Liver (tissue), 9 donors: ENCODE data around the gene ATP8B3. TPM values are rescaled to one million over a fixed set of nuclear protein-coding genes. Genes with fewer than 3 reads are reported as not detected.

Experiments
- DNase-seq: peaks from one replicate; pipeline ENCODE4 v3.0.0-alpha.2; 2017; ENCODE audit warnings: low spot score
- H3K27ac ChIP-seq, 2 donors: one replicate each; pipeline ENCODE4 v1.7.0; 2013; ENCODE audit warnings: inconsistent platforms in 2 of 2, low read length in 2 of 2, control low read depth in 1 of 2, low read depth in 1 of 2, mild to moderate bottlenecking in 1 of 2
- H3K27me3 ChIP-seq, 4 donors: one replicate each; pipeline versions ENCODE4 v1.6.1 to v1.7.0; 2013; ENCODE audit warnings: low read length in 3 of 4, inconsistent platforms in 1 of 4, mild to moderate bottlenecking in 1 of 4, moderate library complexity in 1 of 4; ENCODE audit not compliant: control insufficient read depth in 4 of 4, insufficient read depth in 4 of 4
- H3K36me3 ChIP-seq, 4 donors: one replicate each; pipeline versions ENCODE4 v1.6.1 to v1.7.0; 2013; ENCODE audit warnings: low read length in 3 of 4, mild to moderate bottlenecking in 3 of 4, low read depth in 1 of 4, moderate library complexity in 1 of 4; ENCODE audit not compliant: control insufficient read depth in 4 of 4, insufficient read depth in 3 of 4
- H3K4me1 ChIP-seq, 4 donors: one replicate each; pipeline versions ENCODE4 v1.6.1 to v1.7.0; 2013; ENCODE audit warnings: low read length in 3 of 4, mild to moderate bottlenecking in 3 of 4, moderate library complexity in 1 of 4; ENCODE audit not compliant: control insufficient read depth in 4 of 4, insufficient read depth in 4 of 4
- H3K4me3 ChIP-seq, 3 donors: one replicate each; pipeline versions ENCODE4 v1.6.1 to v1.7.0; 2013; ENCODE audit warnings: low read length in 3 of 3, control low read depth in 1 of 3, low read depth in 1 of 3, mild to moderate bottlenecking in 1 of 3
- H3K9ac ChIP-seq, 2 donors: one replicate each; pipeline ENCODE4 v1.7.0; 2013; ENCODE audit warnings: low read length in 2 of 2, mild to moderate bottlenecking in 2 of 2, moderate library complexity in 2 of 2, control low read depth in 1 of 2, low read depth in 1 of 2
- H3K9me3 ChIP-seq, 4 donors: one replicate each; pipeline versions ENCODE4 v1.6.1 to v1.7.0; 2013; ENCODE audit warnings: low read length in 3 of 4; ENCODE audit not compliant: control insufficient read depth in 4 of 4
- ATF3 ChIP-seq: IDR thresholded peaks from 2 replicates; pipeline ENCODE4 v1.6.1; 2016; ENCODE audit warnings: antibody characterized with exemption
- CTCF ChIP-seq: fragments of 150-350 bp; IDR thresholded peaks from 2 replicates; pipeline ENCODE4 v1.5.1; 2017; ENCODE audit warnings: improper control_type of control experiment, low read depth, low read length; ENCODE audit not compliant: missing input control
- FOXA2 ChIP-seq: IDR thresholded peaks from 2 replicates; pipeline ENCODE4 v1.6.1; 2016; ENCODE audit warnings: antibody characterized with exemption
- GABPA ChIP-seq, 2 donors: IDR thresholded peaks in 1 of 2; conservative IDR thresholded peaks in 1 of 2; 2 replicates each; pipeline ENCODE4 v1.6.1; 2016; ENCODE audit warnings: antibody characterized with exemption in 2 of 2, mild to moderate bottlenecking in 1 of 2, moderate library complexity in 1 of 2
- HNF4A ChIP-seq, 2 donors: conservative IDR thresholded peaks; 2 replicates each; pipeline ENCODE4 v1.6.1; 2016; ENCODE audit warnings: antibody characterized with exemption in 2 of 2, mild to moderate bottlenecking in 2 of 2
- HNF4G ChIP-seq: IDR thresholded peaks from 2 replicates; pipeline ENCODE4 v1.6.1; 2016; ENCODE audit warnings: antibody characterized with exemption
- MAX ChIP-seq: IDR thresholded peaks from 2 replicates; pipeline ENCODE4 v1.6.1; 2016; ENCODE audit warnings: antibody characterized with exemption
- NR2F2 ChIP-seq: IDR thresholded peaks from 2 replicates; pipeline ENCODE4 v1.6.1; 2016; ENCODE audit warnings: antibody characterized with exemption
- RAD21 ChIP-seq, 2 donors: IDR thresholded peaks; 2 replicates each; pipeline ENCODE4 v1.6.1; 2016; ENCODE audit warnings: antibody characterized with exemption in 2 of 2, mild to moderate bottlenecking in 2 of 2
- REST ChIP-seq: IDR thresholded peaks from 2 replicates; pipeline ENCODE4 v1.6.1; 2016; ENCODE audit warnings: antibody characterized with exemption, mild to moderate bottlenecking
- RXRA ChIP-seq, 2 donors: IDR thresholded peaks; 2 replicates each; pipeline ENCODE4 v1.6.1; 2017 to 2018; ENCODE audit warnings: antibody characterized with exemption in 2 of 2, mild to moderate bottlenecking in 1 of 2
- SP1 ChIP-seq: IDR thresholded peaks from 2 replicates; pipeline ENCODE4 v1.6.1; 2018; ENCODE audit warnings: antibody characterized with exemption, mild to moderate bottlenecking
- TAF1 ChIP-seq: conservative IDR thresholded peaks from 2 replicates; pipeline ENCODE4 v1.6.1; 2016; ENCODE audit warnings: antibody characterized with exemption, mild to moderate bottlenecking
- YY1 ChIP-seq: IDR thresholded peaks from 2 replicates; pipeline ENCODE4 v1.6.1; 2016; ENCODE audit warnings: antibody characterized with exemption, mild to moderate bottlenecking
- ZBTB33 ChIP-seq: IDR thresholded peaks from 2 replicates; pipeline ENCODE4 v1.6.1; 2016; ENCODE audit warnings: antibody characterized with exemption
- WGBS: extraction: QIAGEN DNeasy Blood & Tissue Kit; methylation state at CpG from one replicate; pipeline ENCODE4 v1.1.7; 2013; 5-methylcytosine and 5-hydroxymethylcytosine counted together
- polyA plus RNA-seq, 2 donors: library from polyadenylated mRNA; stranded (reverse) in 1 of 2; unstranded in 1 of 2; fragments of 200-250 nt in 1 of 2; fragments of >200 nt in 1 of 2; fragmentation: Nextera tagmentation in 1 of 2; extraction: Ambion mirVana in 1 of 2; gene quantifications; one replicate each; pipeline versions ENCODE4 v1.2.1 to v1.2.3, GENCODE V29; 2013 to 2015
- total RNA-seq, 2 donors: library from RNA; depleted of rRNA; stranded (reverse); fragments of >200 nt; gene quantifications; one replicate each; pipeline ENCODE4 v1.2.3, GENCODE V29; 2014
- donor health status: healthy.
- donor health status: healthy.
- donor health status: healthy.
- donor health status: healthy.
- donor health status: healthy.

Gene ATP8B3
- total and polyA plus RNA-seq, 4 donors: 0.42 to 3.1 (median 0.52) TPM

GRCh38 chr19:1773184-1773583 lies 38.9 kb downstream of the ATP8B3 start:
- Histone ChIP-seq H3K27me3 (peaks cover 3 to 12% (median 7%) of the 10 kb centered on the region in 4 donors), H3K27ac (no peak overlapping the region), H3K36me3 (no peaks in the 10 kb centered on the region), H3K4me3 (no peak overlapping the region), H3K9ac (no peak overlapping the region), H3K4me1 (no peaks in the 10 kb centered on the region), H3K9me3 (peaks cover 0 to 10% (median 3%) of the 10 kb centered on the region in 4 donors)
- 62% methylated on average over 8 of the region's 8 CpGs for WGBS
- DNase-seq: no peak
- TF ChIP-seq HNF4G (no peak), NR2F2 (no peak), ZBTB33 (no peak), RXRA (IDR thresholded peaks at IDR 0.05) (no peak), REST (no peak), GABPA (IDR thresholded peaks at IDR 0.05 in 1 of 2, conservative IDR thresholded peaks at IDR 0.05 in 1 of 2) (no peak), RAD21 (IDR thresholded peaks at IDR 0.05) (no peak), SP1 (no peak), MAX (no peak), YY1 (no peak), FOXA2 (no peak), TAF1 (no peak), HNF4A (conservative IDR thresholded peaks at IDR 0.05) (no peak), CTCF (no peak), ATF3 (no peak)
